Ovary (tissue), 3 donors: ENCODE results near the gene KAZALD1.

Experiments
- POLR2A ChIP-seq: fragments of 450-650 bp; IDR thresholded peaks from one replicate; pipeline ENCODE4 v1.6.1; 2017; ENCODE audit warnings: antibody characterized with exemption, mild to moderate bottlenecking, moderate library complexity
- TF ChIP-seq, protein P1 (sequence below), 3 donors: fragments of 450-650 bp in 2 of 3; fragments of 200-600 bp in 1 of 3; IDR thresholded peaks; one replicate each; pipeline versions ENCODE4 v1.5.1 to v1.8.0; 2016 to 2022; ENCODE audit warnings: antibody characterized with exemption in 3 of 3, mild to moderate bottlenecking in 1 of 3
- donor health status: DM: no; HTN: no; CAD: no.

DNA sequence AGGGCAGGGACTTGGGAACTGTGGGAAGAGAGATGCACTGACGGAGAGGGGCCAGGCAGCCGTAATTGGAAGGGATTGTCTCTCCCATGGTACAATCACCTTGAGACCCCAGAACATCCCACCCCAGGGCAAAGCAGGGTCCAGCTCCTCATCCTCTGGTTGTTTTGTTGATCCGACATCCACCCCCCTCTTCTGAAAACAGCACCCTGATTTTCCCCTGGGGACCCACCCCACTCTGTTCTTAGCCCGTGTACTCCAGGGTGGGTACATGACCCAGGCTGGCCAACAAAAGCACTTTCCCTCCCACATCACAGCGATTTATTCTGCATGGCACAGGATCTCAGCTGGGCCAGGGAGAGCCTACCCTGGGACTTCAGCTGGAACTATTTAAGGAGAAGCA lies 45.0 kb upstream of the KAZALD1 start:
- no peak for TF ChIP-seq POLR2A
- TF ChIP-seq, protein P1, sequence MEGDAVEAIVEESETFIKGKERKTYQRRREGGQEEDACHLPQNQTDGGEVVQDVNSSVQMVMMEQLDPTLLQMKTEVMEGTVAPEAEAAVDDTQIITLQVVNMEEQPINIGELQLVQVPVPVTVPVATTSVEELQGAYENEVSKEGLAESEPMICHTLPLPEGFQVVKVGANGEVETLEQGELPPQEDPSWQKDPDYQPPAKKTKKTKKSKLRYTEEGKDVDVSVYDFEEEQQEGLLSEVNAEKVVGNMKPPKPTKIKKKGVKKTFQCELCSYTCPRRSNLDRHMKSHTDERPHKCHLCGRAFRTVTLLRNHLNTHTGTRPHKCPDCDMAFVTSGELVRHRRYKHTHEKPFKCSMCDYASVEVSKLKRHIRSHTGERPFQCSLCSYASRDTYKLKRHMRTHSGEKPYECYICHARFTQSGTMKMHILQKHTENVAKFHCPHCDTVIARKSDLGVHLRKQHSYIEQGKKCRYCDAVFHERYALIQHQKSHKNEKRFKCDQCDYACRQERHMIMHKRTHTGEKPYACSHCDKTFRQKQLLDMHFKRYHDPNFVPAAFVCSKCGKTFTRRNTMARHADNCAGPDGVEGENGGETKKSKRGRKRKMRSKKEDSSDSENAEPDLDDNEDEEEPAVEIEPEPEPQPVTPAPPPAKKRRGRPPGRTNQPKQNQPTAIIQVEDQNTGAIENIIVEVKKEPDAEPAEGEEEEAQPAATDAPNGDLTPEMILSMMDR (IDR thresholded peaks at IDR 0.05) = no peak
